Adrenal gland (tissue), 5 donors: ENCODE results near the gene SHMT2.

ENCODE experiments used
- POLR2A ChIP-seq, 2 donors: fragments of 450-650 bp; IDR thresholded peaks; one replicate each; pipeline ENCODE4 v1.6.1; 2017; ENCODE audit warnings: antibody characterized with exemption in 2 of 2, mild to moderate bottlenecking in 2 of 2, moderate library complexity in 1 of 2
- TF ChIP-seq, protein P1 (sequence below), 6 experiments: fragments of 450-650 bp in 4 of 6; fragments of 200-600 bp in 2 of 6; sonication (generic) in 1 of 6; IDR thresholded peaks; 1 replicate in 5 of 6; 2 replicates in 1 of 6; pipeline versions ENCODE4 v1.5.1 to v1.8.0; 2016 to 2021; ENCODE audit warnings: antibody characterized with exemption in 6 of 6, mild to moderate bottlenecking in 2 of 6, moderate library complexity in 1 of 6
- donor health status: DM: no; HTN: no; CAD: no.

- TF ChIP-seq, protein P1, sequence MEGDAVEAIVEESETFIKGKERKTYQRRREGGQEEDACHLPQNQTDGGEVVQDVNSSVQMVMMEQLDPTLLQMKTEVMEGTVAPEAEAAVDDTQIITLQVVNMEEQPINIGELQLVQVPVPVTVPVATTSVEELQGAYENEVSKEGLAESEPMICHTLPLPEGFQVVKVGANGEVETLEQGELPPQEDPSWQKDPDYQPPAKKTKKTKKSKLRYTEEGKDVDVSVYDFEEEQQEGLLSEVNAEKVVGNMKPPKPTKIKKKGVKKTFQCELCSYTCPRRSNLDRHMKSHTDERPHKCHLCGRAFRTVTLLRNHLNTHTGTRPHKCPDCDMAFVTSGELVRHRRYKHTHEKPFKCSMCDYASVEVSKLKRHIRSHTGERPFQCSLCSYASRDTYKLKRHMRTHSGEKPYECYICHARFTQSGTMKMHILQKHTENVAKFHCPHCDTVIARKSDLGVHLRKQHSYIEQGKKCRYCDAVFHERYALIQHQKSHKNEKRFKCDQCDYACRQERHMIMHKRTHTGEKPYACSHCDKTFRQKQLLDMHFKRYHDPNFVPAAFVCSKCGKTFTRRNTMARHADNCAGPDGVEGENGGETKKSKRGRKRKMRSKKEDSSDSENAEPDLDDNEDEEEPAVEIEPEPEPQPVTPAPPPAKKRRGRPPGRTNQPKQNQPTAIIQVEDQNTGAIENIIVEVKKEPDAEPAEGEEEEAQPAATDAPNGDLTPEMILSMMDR (IDR thresholded peaks at IDR 0.05): peak; percentile 51 to 73 (median 68)
- no peak for TF ChIP-seq POLR2A (IDR thresholded peaks at IDR 0.05)
These were observed 14.2 kb downstream of the SHMT2 start for GRCh38 chr12:57243521-57244311.
